ENCODE data around the gene PTPRM.

DNA sequence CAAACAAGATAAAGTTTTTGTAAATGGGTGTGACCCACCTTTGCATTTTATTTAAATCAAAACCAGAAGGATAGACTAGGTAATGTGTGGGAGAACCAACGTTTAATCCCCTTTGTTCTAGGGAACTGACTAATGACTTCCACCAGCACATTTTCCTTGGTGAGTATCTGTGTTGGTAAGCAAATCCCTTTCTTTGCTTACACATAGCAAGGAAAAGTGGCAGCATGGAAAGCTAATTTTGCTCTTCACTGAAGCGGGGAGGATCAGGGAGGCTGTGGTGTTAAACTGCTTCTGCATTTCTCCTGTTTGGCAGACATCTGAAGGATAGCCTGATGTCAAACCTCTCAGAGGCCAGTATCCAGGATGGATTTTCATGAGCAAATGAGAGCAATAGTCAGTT, 331.1 kb downstream of the PTPRM start:
- TF ChIP-seq, protein P1, sequence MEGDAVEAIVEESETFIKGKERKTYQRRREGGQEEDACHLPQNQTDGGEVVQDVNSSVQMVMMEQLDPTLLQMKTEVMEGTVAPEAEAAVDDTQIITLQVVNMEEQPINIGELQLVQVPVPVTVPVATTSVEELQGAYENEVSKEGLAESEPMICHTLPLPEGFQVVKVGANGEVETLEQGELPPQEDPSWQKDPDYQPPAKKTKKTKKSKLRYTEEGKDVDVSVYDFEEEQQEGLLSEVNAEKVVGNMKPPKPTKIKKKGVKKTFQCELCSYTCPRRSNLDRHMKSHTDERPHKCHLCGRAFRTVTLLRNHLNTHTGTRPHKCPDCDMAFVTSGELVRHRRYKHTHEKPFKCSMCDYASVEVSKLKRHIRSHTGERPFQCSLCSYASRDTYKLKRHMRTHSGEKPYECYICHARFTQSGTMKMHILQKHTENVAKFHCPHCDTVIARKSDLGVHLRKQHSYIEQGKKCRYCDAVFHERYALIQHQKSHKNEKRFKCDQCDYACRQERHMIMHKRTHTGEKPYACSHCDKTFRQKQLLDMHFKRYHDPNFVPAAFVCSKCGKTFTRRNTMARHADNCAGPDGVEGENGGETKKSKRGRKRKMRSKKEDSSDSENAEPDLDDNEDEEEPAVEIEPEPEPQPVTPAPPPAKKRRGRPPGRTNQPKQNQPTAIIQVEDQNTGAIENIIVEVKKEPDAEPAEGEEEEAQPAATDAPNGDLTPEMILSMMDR (IDR thresholded peaks at IDR 0.05), result no peak
- TF ChIP-seq EP300 (IDR thresholded peaks at IDR 0.05) (no peak), POLR2A (IDR thresholded peaks at IDR 0.05; ENCODE audit: low read depth) (no peak)

All from esophagus muscularis mucosa (tissue), 4 donors.